ENCODE data around the gene DUXA. TPM values are rescaled to one million over a fixed set of nuclear protein-coding genes. Genes with fewer than 3 reads are reported as not detected.

The DUXA gene
- total RNA-seq, 1 donor from 2014 or later = not detected

GRCh38 chr19:57110592-57111328, 56.5 kb downstream of the DUXA start:
- no peak for DNase-seq (ENCODE audit: low spot score)
- intact Hi-C loops (cut with DNase I) = no loop called here
- no peak for ATAC-seq

- no peak for DNase-seq (ENCODE audit: low spot score)
- intact Hi-C loops (cut with DNase I) = no loop called here
Observed at GRCh38 chr19:57106722-57107235, 60.5 kb downstream of the DUXA start.

GRCh38 chr19:57105976-57106721, 61.1 kb downstream of the DUXA start:
- ATAC-seq = no peak
- DNase-seq (ENCODE audit: low spot score) = no peak
- intact Hi-C loops (cut with DNase I) = no loop called here

More at GRCh38 chr19:57106722-57107235, 60.5 kb downstream of the DUXA start:
- no peak for ATAC-seq

Other genes starting within 250 kb of the DUXA start
- gene USP29, start 47.5 kb downstream of the DUXA start, total RNA-seq = not detected
- gene ZIM3, start 22.3 kb downstream of the DUXA start, total RNA-seq = not detected
- 43.5 TPM for gene ZNF264, start 24.0 kb upstream of the DUXA start, total RNA-seq
- 2.5 TPM for gene AURKC, start 63.5 kb upstream of the DUXA start, total RNA-seq
- gene ZNF805, start 73.1 kb upstream of the DUXA start, total RNA-seq = 21.2 TPM
- 80.5 TPM for gene ZNF460, start 113.0 kb upstream of the DUXA start, total RNA-seq
- 7.0 TPM for gene ZNF543, start 153.0 kb upstream of the DUXA start, total RNA-seq
- gene ZNF304, start 183.8 kb upstream of the DUXA start, total RNA-seq = 9.2 TPM
- gene TRAPPC2B, start 196.1 kb upstream of the DUXA start, total RNA-seq = 6.0 TPM
- gene ZNF547, start 196.1 kb upstream of the DUXA start, total RNA-seq = 4.0 TPM
- gene ZNF548, start 222.4 kb upstream of the DUXA start, total RNA-seq = 29.3 TPM
- gene ZNF17, start 243.7 kb upstream of the DUXA start, total RNA-seq = 20.1 TPM